ENCODE data around the gene ZNF785.
"Not testable (repeated sequence)": the region's sequence is repeated elsewhere in the genome, so short reads cannot be mapped to it uniquely, and the experiment has no call there.

The ZNF785 gene

GRCh38 chr16:30602616-30603277, 17.2 kb upstream of the ZNF785 start:
- peak; percentile 51 for DNase-seq (ENCODE audit: low spot score)

GRCh38 chr16:30601966-30602365, 16.5 kb upstream of the ZNF785 start:
- DNase-seq (ENCODE audit: low spot score) = no peak

DNA sequence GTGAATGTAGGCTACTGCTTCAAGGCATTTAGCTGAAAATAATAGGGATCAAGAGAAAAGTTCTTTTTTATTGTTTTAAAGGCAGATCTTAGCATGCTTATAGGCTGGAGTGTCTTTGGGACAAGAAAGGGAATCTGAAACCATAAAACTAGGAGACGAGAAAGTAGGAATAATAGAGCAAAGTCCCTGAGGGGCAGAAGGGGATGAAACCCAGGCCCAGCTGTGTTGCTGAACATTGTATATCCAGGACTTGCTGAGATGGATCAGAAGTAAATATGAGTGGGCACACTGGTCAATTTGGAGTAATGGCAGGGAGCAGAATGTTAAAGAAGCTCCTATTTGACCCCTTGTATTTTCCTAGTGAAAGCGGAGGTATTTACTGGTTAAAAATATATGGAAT, 15.4 kb upstream of the ZNF785 start:
- no peak for DNase-seq (ENCODE audit: low spot score)

DNA sequence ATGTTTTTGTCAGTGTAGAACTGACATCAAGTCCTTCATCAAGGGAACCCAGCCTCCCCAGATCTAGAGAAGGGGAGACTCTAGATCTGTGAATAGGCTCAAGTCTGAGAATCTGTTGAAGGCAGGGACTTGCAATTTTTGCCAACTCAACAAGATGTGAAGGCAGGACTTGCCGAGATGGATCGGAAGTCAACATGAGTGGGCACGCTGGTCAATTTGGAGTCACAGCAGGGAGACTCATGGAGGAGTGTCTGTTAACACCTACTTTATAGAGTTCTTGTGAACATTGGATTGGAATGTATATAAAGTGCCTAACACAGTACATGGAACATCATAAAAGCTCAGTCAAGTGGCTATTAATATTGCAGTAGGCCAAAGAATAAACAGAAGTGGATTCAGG, 14.7 kb upstream of the ZNF785 start:
- DNase-seq (ENCODE audit: low spot score) = no peak

GRCh38 chr16:30592871-30593270, 7.4 kb upstream of the ZNF785 start:
- DNase-seq (ENCODE audit: low spot score) = no peak

DNA sequence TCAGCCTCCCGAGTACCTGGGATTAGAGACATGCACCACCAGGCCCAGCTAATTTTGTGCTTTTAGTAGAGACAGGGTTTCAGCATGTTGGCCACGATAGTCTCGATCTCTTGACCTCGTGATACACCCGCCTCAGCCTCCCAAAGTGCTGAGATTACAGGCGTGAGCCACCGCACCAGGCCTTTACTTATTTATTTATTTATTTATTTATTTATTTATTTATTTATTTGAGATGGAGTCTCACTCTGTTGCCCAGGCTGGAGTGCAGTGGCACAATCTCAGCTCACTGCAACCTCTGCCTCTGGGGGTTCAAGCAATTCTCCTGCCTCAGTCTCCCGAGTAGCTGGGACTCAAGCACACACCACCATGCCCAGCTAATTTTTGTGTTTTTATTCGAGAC, 5.4 kb upstream of the ZNF785 start:
- DNase-seq (ENCODE audit: low spot score) = not testable (repeated sequence)

DNA sequence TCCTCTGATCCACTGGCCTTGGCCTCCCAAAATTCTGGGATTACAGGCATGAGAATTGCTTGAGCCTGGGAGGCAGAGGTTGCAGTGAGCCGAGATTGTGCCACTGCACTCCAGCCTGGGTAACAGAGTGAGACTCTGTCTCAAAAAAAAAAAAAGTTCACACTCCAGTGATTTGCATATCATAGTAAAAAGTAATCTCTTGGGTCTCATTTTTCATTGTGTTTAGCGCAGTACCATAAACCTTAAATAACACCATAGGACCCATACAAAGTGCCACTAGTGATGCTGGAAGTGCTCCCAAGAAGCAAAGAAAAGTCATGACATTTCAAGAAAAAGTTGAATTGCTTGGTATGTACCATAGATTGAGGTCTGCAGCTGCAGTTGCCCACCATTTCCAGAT, 4.1 kb upstream of the ZNF785 start:
- not testable (repeated sequence) for DNase-seq (ENCODE audit: low spot score)

DNA sequence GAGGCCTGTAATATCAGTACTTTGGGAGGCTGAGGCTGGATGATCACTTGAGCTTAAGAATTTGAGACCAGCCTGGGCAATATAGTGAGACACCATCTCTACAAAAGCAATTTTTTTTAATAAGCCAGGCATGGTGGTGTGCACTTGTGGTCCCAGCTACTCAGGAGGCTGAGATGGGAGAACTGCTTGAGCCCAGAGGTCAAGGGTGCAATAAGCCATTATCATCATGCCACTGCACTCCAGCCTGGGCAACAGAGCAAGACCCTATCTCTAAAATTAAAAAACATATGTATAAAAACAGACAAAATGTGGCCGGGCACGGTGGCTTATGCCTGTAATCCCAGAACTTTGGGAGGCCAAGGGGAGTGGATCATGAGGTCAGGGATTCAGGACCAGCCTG, 3.2 kb upstream of the ZNF785 start:
- no peak for DNase-seq (ENCODE audit: low spot score)

GRCh38 chr16:30585022-30585399, 486 bp downstream of the ZNF785 start:
- DNase-seq (ENCODE audit: low spot score) = peak; percentile 23

GRCh38 chr16:30582611-30583340, 2.7 kb downstream of the ZNF785 start:
- no peak for DNase-seq (ENCODE audit: low spot score)

- no peak for DNase-seq (ENCODE audit: low spot score)
Observed at GRCh38 chr16:30581457-30581856, 4.0 kb downstream of the ZNF785 start.

DNA sequence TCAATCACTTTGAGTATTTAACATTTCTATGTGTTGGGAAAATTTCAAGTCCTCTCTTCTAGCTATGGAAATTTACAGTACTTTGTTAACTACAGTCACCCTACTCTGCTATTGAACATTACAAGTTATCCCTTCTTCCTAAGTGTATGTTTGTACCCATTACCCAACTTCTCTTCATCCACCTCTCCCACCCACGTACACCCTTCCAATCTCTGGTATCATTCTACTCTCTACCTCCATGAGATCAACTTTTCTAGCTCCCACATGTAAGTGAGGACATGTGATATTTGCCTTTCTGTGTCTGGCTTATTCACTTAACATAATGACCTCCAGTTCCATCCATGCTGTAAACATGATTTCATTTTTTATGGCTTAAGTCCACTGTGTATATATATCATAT, 10.8 kb downstream of the ZNF785 start:
- DNase-seq (ENCODE audit: low spot score) = no peak

GRCh38 chr16:30571445-30572322, 13.8 kb downstream of the ZNF785 start, which contains the start of gene ZNF688:
Gene ZNF688 (minus strand): TSS chr16:30571714. CDS start chr16:30571629, 85 bp downstream.
- peak; percentile 99 for DNase-seq (ENCODE audit: low spot score)

GRCh38 chr16:30570636-30571444, 14.7 kb downstream of the ZNF785 start:
- DNase-seq (ENCODE audit: low spot score) = no peak

DNA sequence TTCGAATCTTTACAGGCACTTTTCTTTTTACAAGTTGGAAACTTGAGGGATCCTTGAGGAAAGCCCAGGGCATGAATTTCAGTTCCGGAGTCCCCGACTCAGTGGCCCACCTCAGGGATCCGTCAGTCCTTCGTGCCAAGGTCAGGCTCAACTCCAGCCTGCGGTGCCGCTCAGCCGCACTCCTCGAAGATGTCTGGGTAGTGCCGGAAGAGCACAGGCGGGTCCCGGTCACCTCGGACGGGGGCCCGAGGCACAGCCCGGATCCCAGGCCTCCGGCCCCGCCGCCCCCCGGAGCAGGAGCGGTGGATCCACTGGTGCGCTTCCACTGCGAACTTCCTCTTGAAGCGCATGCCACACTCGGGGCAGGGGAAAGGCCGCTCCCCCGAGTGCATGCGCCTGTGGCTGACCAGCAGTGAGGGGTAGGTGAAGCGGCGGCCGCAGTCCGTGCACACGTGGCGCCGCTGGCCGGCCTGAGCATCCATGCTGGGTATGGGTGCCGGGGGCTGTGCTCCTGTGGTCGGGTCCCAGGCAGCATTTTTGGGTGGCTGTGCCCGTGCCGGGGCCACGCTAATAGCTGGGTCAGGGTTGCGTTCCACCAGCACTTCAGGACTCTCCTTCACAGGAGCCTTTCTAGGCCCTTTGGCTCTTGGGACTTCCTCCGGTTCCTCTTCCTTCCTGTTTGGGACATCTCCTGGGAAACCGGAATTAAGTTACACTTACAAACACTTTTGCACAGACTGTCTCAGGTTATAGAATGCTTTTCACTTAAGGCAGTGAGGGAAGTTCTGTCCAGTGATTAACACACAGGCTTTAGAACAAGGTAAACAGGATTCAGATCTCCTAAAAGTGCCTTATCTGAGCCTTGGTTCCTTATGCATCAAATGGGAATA, 15.5 kb downstream of the ZNF785 start:
- DNase-seq (ENCODE audit: low spot score) = no peak

DNA sequence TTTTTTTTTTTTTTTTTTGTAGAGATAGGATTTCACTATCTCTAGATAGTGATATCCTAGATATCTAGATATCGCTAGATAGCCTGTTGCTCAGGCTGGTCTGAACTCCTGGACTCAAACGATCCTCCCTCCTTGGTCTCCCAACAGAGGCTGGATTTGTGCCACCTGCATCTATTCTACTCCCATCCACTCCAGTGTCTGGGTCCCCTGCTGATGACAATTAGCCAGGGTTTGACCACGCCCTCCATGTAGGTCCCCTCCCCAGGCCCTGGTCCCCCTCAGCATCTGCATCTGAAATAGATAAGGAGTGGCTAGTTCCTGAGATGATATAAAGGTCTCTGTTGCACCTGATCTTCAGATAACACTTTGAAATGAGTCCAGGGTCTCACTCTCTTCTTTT, 16.2 kb downstream of the ZNF785 start:
- DNase-seq (ENCODE audit: low spot score) = no peak

DNA sequence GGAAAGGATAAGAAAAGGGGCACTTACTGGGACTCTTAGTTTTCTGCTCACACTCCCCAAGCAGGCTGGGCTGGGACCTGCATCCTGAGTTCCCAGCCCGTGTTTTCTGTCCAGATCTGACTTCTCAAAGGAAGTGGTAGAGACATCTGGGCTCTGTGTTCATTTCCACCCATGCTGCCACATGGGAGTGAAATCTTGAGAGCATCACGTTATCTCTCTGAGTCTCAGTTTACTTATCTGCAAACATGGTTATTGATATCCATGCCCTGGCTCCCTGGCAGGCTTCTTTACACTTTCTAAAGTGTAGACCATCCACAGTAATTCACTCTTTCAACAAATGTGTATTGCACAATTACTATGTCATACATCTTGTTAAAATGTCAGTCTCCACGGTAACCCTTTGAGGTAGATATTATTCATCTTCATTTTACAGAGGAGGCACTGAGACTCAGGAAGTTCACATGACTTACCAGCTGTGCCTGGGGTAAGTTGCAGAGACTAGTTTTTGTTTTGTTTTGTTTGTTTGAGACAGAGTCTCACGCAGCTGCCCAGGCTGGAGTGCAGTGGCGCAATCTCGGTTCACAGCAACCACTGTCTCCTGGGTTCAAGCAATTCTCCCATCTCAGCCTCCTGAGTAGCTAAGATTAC, 17.4 kb downstream of the ZNF785 start:
- DNase-seq (ENCODE audit: low spot score) = no peak

GRCh38 chr16:30567160-30567990, 18.1 kb downstream of the ZNF785 start:
- no peak for DNase-seq (ENCODE audit: low spot score)

DNA sequence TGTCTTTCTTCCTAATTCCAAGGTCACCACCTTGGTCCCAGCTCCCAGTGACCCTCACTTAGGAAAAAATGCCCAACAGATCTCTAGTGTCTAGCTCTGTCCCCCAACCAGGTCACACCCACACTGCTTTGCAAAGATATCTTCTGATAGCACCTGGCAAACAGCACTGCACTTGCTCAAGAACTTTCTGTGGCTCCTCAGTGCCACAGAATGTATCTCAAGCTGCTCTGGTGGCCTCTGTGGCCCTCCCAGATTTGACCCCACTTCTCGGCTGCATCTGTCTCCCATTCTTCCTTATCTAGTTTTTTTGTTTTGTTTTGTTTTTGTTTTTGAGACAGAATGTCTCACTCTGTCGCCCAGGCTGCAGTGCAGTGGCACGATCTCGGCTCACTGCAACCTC, 19.0 kb downstream of the ZNF785 start:
- DNase-seq (ENCODE audit: low spot score) = no peak

All from pons (tissue), 1 donor.